Lower lobe of right lung (tissue), 2 donors: ENCODE data around the gene SH3RF3. TPM values are rescaled to one million over a fixed set of nuclear protein-coding genes. Genes with fewer than 3 reads are reported as not detected.

Experiments
- ATAC-seq, 2 donors: fragments of 200-7000 bp; cut with Tn5 transposase; one replicate each; pipeline ENCODE4 v1.9.1; 2020 to 2022; ENCODE audit warnings: mild to moderate bottlenecking in 2 of 2, moderate library complexity in 2 of 2
- DNase-seq: peaks from one replicate; pipeline ENCODE4 v3.0.0-alpha.2; 2020
- H3K27ac ChIP-seq: fragments of 200-600 bp; one replicate; pipeline ENCODE4 v1.8.0; 2022
- H3K27me3 ChIP-seq: fragments of 200-600 bp; one replicate; pipeline ENCODE4 v1.8.0; 2022; ENCODE audit warnings: low read depth
- H3K36me3 ChIP-seq: fragments of 200-600 bp; one replicate; pipeline ENCODE4 v1.8.0; 2022; ENCODE audit warnings: mild to moderate bottlenecking
- H3K4me1 ChIP-seq: fragments of 200-600 bp; one replicate; pipeline ENCODE4 v1.8.0; 2022
- H3K4me3 ChIP-seq: fragments of 200-600 bp; one replicate; pipeline ENCODE4 v1.8.0; 2022; ENCODE audit warnings: mild to moderate bottlenecking
- H3K9me3 ChIP-seq: fragments of 200-600 bp; one replicate; pipeline ENCODE4 v1.8.0; 2022
- intact Hi-C: fragments of 100-400 bp; cut with DNase I; formaldehyde crosslinking; loops from one replicate; pipeline ENCODE4 v1.11.0; 2022
- total RNA-seq: library from RNA; stranded (reverse); fragmentation: NEBNext Ultra II Directional; extraction: Animal tissue kit (Norgen Biotek cat#: 25700); gene quantifications from one replicate; pipeline ENCODE4 v1.2.1, GENCODE V29; 2021
- TF ChIP-seq, protein P1 (sequence below): fragments of 200-600 bp; IDR thresholded peaks from one replicate; pipeline ENCODE4 v1.8.0; 2022; ENCODE audit warnings: antibody characterized with exemption, mild to moderate bottlenecking
- donor health status: DM: no; HTN: yes; CAD: no; lungs with severe emphysema.

The SH3RF3 gene
- total RNA-seq, 1 donor from 2014 or later = 5.7 TPM

DNA sequence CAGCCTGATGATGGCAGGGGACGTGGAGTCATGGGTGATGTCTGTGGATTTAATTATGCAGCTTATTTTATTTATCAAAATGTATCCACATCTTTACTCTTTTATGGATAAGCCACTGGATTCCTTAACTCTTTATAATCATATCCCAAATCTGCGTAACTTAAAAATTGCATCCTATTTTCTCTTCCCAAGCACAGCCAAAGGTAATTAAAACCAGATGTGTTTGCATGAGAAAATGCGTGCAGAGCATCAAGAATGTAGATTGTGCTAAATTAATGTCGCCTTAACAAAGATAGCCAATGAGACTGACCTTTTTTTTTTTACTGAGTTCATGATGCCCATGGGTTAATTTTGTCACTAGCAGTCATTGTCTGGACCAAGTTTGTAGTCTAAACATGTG is 10.0 kb downstream of the SH3RF3 start:
- no peaks in the 10 kb centered on the region for H3K9me3 ChIP-seq
- intact Hi-C loops = no loop called here
- no peaks in the 10 kb centered on the region for H3K36me3 ChIP-seq
- no peaks in the 10 kb centered on the region for H3K27me3 ChIP-seq
- no peak for ATAC-seq
- no peak for DNase-seq
- no peak overlapping the region for H3K4me3 ChIP-seq
- TF ChIP-seq, protein P1, sequence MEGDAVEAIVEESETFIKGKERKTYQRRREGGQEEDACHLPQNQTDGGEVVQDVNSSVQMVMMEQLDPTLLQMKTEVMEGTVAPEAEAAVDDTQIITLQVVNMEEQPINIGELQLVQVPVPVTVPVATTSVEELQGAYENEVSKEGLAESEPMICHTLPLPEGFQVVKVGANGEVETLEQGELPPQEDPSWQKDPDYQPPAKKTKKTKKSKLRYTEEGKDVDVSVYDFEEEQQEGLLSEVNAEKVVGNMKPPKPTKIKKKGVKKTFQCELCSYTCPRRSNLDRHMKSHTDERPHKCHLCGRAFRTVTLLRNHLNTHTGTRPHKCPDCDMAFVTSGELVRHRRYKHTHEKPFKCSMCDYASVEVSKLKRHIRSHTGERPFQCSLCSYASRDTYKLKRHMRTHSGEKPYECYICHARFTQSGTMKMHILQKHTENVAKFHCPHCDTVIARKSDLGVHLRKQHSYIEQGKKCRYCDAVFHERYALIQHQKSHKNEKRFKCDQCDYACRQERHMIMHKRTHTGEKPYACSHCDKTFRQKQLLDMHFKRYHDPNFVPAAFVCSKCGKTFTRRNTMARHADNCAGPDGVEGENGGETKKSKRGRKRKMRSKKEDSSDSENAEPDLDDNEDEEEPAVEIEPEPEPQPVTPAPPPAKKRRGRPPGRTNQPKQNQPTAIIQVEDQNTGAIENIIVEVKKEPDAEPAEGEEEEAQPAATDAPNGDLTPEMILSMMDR = no peak
- no peak overlapping the region for H3K27ac ChIP-seq
- peaks cover 10% of the 10 kb centered on the region for H3K4me1 ChIP-seq

DNA sequence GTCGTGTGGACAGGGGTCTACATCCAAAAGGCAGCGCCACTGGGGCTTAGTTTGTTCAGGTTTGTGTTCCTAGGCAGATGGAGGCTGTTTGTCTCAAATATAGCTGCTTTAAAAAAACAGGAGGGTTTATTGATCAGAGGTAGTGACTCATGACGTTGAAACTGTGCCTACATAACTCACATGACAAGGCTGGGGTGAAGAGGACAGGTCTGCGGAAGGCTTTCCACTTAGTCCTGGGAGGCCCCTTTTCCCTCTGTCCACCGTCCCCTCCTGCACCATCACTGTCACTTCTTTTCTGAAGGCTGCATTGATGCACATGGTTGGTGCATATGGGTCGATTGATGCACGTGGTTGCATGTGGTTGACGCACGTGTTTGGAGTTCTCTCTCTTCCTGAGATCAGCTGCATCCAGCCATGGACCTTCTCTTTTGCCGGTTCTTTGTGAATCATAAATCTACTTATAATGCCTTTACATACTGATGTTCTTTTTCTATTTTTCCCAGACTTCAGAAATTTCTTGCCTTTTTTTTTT is 10.9 kb downstream of the SH3RF3 start:
- DNase-seq (no peak), ATAC-seq (no peak)
- Histone ChIP-seq H3K27me3 (no peaks in the 10 kb centered on the region), H3K4me1 (peaks cover 10% of the 10 kb centered on the region), H3K36me3 (no peaks in the 10 kb centered on the region), H3K9me3 (no peaks in the 10 kb centered on the region), H3K4me3 (no peak overlapping the region), H3K27ac (no peak overlapping the region)
- intact Hi-C loops = no loop called here
- TF ChIP-seq, protein P1 = no peak

DNA sequence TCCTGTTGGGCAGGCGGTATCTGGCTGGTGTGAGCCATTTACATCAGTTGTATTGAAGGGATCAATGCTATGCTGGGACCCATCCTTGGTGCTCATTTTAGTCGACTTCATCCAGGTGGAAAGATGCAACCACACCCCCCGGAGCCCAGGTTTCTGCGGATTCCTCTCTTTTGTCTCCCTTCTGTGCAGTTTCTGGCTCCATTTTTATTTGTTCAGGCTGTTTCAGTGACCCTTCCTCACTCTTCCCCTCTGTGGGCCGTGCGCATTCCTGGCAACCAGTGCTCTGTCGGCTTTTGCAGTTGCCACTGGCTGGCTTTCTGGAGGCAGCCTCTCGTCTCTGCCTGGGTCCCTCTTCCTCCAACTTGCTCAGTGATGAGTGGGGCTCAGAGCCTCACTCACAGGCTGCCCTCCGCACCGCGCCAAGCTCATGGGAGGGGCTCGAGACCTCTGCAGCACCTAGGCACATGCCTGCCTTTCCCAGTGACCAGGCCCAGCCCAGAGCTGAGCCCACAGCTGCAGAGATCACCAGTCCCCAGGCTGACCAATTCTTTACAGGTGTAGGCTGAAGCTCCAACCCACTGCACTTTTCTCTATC is 12.1 kb downstream of the SH3RF3 start:
- H3K4me3 ChIP-seq = no peak overlapping the region
- H3K27ac ChIP-seq = no peak overlapping the region
- ATAC-seq = no peak
- TF ChIP-seq, protein P1 = no peak
- H3K27me3 ChIP-seq = no peaks in the 10 kb centered on the region
- no peaks in the 10 kb centered on the region for H3K36me3 ChIP-seq
- no peak for DNase-seq
- peaks cover 5% of the 10 kb centered on the region for H3K4me1 ChIP-seq
- H3K9me3 ChIP-seq = no peaks in the 10 kb centered on the region
- intact Hi-C loops = no loop called here

DNA sequence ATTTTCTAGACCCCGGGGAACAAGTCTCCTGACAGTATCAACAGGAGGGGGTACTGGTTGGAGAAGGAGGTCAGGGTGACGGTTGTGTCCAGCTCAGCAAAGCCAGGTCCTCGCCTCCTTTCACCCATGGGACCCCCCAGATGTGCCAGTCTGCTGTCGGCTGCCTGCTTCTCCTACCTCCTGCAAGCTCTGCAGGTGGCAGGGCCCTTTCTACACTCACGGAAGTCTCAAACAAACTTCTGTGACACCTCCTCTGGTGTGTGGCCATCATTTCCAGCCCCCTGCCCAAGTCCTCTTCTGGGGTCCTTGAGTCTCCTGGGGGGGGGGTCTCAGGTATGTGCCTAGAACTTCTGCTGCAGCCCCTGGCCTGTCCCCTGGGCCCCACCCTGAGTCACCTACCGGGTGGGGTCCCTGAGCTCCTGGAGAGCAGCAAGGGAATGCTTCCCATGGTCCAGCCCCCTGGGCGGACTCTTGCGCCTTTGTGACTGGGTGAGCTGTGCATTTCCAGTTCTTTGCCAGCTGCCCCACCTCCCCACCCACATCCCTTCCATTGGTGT is 12.8 kb downstream of the SH3RF3 start:
- TF ChIP-seq, protein P1 = no peak
- H3K27ac ChIP-seq = no peak overlapping the region
- no peaks in the 10 kb centered on the region for H3K9me3 ChIP-seq
- DNase-seq = no peak
- H3K4me3 ChIP-seq = no peak overlapping the region
- intact Hi-C loops = no loop called here
- no peaks in the 10 kb centered on the region for H3K4me1 ChIP-seq
- H3K36me3 ChIP-seq = no peaks in the 10 kb centered on the region
- ATAC-seq = no peak
- no peaks in the 10 kb centered on the region for H3K27me3 ChIP-seq

DNA sequence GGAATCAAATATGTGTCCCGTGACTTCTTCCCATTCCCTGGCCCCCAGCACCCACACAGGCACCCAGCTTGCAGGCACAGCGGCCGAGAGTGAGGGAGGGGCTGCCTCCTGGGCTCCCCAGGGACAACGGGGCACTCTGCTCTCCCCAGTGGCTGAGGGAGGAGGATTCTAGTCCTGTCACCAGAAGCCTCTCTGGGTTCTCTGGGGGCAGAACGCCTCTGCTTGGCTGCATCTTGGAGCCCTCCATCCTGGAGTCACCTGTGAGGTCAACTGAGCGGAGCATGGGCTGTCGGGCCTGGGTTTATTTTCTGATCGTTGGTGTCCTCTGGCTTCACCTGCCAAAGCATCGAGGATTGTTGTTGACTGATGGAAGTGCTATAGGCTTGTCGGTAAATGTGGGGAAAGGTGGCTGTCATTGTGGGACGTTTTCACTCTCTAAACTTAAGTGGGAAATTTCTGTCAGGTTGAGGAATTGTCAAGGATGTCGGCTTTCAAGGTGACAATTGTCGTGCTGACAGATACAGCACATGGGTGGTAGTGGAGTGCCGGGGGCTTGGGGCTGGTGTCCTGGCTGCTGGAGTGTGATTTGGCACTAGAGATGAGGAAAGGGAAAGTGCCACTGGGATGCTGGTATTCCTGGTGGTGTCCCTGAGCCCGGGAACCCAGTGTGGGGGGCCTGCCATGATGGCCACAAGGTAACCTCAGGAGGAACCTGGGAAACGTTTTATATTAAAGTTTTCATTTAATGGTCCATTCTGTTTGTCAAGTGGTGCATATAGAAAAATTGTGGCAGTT is 13.6 kb downstream of the SH3RF3 start:
- Histone ChIP-seq H3K27ac (no peak overlapping the region), H3K4me3 (no peak overlapping the region), H3K36me3 (no peaks in the 10 kb centered on the region), H3K9me3 (no peaks in the 10 kb centered on the region), H3K27me3 (no peaks in the 10 kb centered on the region), H3K4me1 (no peaks in the 10 kb centered on the region)
- intact Hi-C loops = no loop called here
- ATAC-seq (no peak), DNase-seq (no peak)
- TF ChIP-seq, protein P1 = no peak
